ENCODE measurements around the gene TNFRSF13B. TPM values are rescaled to one million over a fixed set of nuclear protein-coding genes. Genes with fewer than 3 reads are reported as not detected.

The TNFRSF13B gene
- total RNA-seq, 1 donor from 2014 or later: 342 TPM

DNA sequence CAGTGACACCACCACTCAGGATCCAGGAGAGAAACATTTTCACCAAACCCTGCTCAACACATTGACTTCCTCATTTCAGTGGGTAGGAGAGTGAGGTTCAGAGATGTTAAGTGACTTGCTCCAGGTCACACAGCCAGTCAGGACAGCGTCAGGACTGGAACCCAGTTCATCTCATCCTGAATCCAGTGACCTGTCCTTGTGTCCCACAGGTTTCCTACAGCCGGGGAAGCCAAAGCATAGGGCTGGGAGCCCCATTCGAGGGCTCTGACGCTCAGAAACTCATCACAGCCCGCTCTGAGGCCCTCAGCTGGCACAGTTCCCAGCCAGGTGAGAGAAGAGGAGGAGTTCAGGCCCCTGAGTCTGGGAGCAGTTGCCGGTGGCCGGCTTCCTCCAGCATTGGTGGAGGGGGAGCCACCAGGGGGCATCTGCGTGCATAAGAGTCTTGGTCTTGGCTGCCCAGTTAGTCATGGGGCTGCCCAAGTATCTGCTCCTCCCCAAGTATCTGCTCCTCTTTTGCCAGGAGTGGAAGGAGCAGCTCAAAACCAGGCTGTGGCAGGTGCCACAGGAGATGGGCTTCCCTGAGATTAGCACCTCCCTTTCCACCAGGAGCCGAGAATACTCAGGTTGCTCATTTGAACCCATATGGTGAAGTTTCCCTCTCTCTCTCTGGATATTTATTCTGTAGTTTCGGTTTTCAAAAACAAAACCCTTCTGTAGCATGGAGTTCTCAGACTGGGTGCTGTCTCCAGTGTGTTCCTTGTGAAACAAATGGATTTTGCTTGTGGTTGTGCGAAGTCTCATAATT lies 56.0 kb downstream of the TNFRSF13B start:
- H3K4me3 Mint-ChIP-seq: no peak overlapping the region
- no peak for TF ChIP-seq CTCF (IDR thresholded peaks at IDR 0.05)
- no peaks in the 10 kb centered on the region for H3K36me3 Mint-ChIP-seq (ENCODE audit: low read depth)
- DNase-seq: peak; percentile 48
- no peaks in the 10 kb centered on the region for H3K27me3 Mint-ChIP-seq
- ATAC-seq (ENCODE audit: low read depth): peak; percentile 74
- peaks cover 22% of the 10 kb centered on the region for H3K4me1 Mint-ChIP-seq
- POLR2A ChIA-PET: interaction anchor here (1.4 to 2.8 kb wide), 2 partner anchors 16 to 73 kb away, joined by 5 to 14 read pairs; no protein-coding TSS in a partner anchor
- intact Hi-C loops (cut with micrococcal nuclease): loop anchor here (1.0 to 10.0 kb wide), 2 partner anchors 75 to 389 kb away; partner anchors contain the start of gene NT5M
- H3K9me3 Mint-ChIP-seq: no peaks in the 10 kb centered on the region
- no peak overlapping the region for H3K27ac Mint-ChIP-seq
- CTCF ChIA-PET: interaction anchor here (1.1 to 2.7 kb wide), 9 partner anchors 61 to 83 kb away, joined by 3 to 12 read pairs (median 5); no protein-coding TSS in a partner anchor

GRCh38 chr17:16913463-16913862 lies 58.5 kb downstream of the TNFRSF13B start:
- CTCF ChIA-PET: interaction anchor here (0.9 kb wide), 1 partner anchor 400 kb away, joined by 3 read pairs; no protein-coding TSS in a partner anchor
- POLR2A ChIA-PET: no interaction called here
- Mint-ChIP-seq H3K9me3 (no peaks in the 10 kb centered on the region), H3K27ac (no peak overlapping the region), H3K4me3 (no peak overlapping the region), H3K27me3 (peaks cover 1% of the 10 kb centered on the region), H3K36me3 (ENCODE audit: low read depth) (no peaks in the 10 kb centered on the region), H3K4me1 (peaks cover 22% of the 10 kb centered on the region)
- intact Hi-C loops (cut with micrococcal nuclease): loop anchor here (10.0 kb wide), 1 partner anchor 391 kb away; the partner anchor contains the start of gene NT5M
- ATAC-seq (ENCODE audit: low read depth) (no peak), DNase-seq (no peak)
- no peak for TF ChIP-seq CTCF (IDR thresholded peaks at IDR 0.05)

- no peak for ATAC-seq (ENCODE audit: low read depth)
- ChIA-PET CTCF (interaction anchor here (0.7 to 0.9 kb wide), 2 partner anchors 78 to 80 kb away, joined by 3 to 5 read pairs; no protein-coding TSS in a partner anchor), POLR2A (no interaction called here)
- H3K4me1 Mint-ChIP-seq: peaks cover 22% of the 10 kb centered on the region
- no peak for DNase-seq
- no peak overlapping the region for H3K27ac Mint-ChIP-seq
- intact Hi-C loops (cut with micrococcal nuclease): loop anchor here (10.0 kb wide), 1 partner anchor 393 kb away; the partner anchor contains the start of gene NT5M
- no peak for TF ChIP-seq CTCF (IDR thresholded peaks at IDR 0.05)
- peaks cover 3% of the 10 kb centered on the region for H3K27me3 Mint-ChIP-seq
- no peaks in the 10 kb centered on the region for H3K36me3 Mint-ChIP-seq (ENCODE audit: low read depth)
- H3K4me3 Mint-ChIP-seq: no peak overlapping the region
- H3K9me3 Mint-ChIP-seq: no peaks in the 10 kb centered on the region
These were observed 59.6 kb downstream of the TNFRSF13B start for GRCh38 chr17:16912021-16912962.

DNA sequence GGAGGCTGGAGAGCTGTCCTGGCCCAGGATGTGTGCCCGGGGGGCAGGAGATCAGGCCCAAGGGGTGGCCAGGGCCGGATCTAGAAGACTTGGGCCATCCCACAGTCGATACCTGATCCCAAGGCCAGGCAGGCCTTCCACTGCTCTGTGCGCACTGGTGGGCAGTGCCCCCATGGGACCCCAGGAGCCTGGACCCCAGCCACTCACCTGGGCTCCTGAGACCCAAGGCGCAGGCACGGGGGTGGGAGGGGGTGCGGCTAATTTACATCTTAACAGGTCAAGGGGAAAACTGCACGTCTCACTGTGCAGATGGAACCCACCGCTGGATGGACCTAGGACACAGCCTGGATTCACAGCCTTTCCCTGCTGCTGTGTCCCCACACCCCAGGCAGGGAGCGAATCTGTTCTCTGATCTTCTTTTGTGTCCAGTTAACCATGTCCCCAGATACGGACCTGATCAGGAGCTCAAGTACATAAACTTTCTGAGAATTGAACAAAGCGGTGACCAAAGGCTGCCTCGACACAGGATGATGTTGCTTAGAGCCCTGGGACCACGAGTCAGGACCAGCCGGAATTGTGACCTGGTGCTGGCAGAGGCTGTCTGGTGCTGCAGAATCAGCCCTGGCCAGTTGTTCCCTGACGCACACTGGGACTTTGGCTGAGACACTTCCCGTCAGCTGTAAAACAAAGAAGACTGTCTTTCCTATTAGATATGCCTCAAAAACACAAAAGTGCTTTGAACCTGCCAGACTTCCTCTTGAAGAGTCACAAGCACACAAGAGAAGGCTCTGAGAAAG lies 60.6 kb downstream of the TNFRSF13B start:
- Mint-ChIP-seq H3K27ac (no peak overlapping the region), H3K4me1 (peaks cover 21% of the 10 kb centered on the region), H3K36me3 (ENCODE audit: low read depth) (no peaks in the 10 kb centered on the region), H3K9me3 (no peaks in the 10 kb centered on the region), H3K4me3 (no peak overlapping the region), H3K27me3 (peaks cover 5% of the 10 kb centered on the region)
- ChIA-PET POLR2A (no interaction called here), CTCF (no interaction called here)
- no peak for DNase-seq
- intact Hi-C loops (cut with micrococcal nuclease): loop anchor here (10.0 kb wide), 1 partner anchor 393 kb away; the partner anchor contains the start of gene NT5M
- TF ChIP-seq CTCF (IDR thresholded peaks at IDR 0.05): no peak
- no peak for ATAC-seq (ENCODE audit: low read depth)
